Astrocyte (in vitro differentiated cells and primary cell): ENCODE data around the gene NCOA7. TPM values are rescaled to one million over a fixed set of nuclear protein-coding genes. Genes with fewer than 3 reads are reported as not detected.

Experiments
- DNase-seq: peaks from one replicate; pipeline ENCODE4 v3.0.0-alpha.2; 2010; ENCODE audit warnings: low read depth
- FAIRE-seq: peaks from 2 replicates; lab custom pipeline; 2011; peaks lifted over from hg19 to GRCh38; lab: Jason Lieb, UNC
- H2AFZ ChIP-seq: 2 replicates; pipeline ENCODE4 v1.6.0; 2012; ENCODE audit warnings: low read depth, low read length, inconsistent platforms
- H3K27ac ChIP-seq: 2 replicates; pipeline ENCODE4 v1.5.1; 2011; ENCODE audit warnings: low read depth, low read length, inconsistent platforms
- H3K27me3 ChIP-seq: 2 replicates; pipeline ENCODE4 v1.6.0; 2011; ENCODE audit warnings: low read length, inconsistent platforms; ENCODE audit not compliant: insufficient read depth
- H3K36me3 ChIP-seq: 2 replicates; pipeline ENCODE4 v1.5.1; 2011; ENCODE audit warnings: low read length, inconsistent platforms; ENCODE audit not compliant: insufficient read depth
- H3K4me1 ChIP-seq: 2 replicates; pipeline ENCODE4 v1.5.1; 2011; ENCODE audit warnings: low read length, inconsistent platforms; ENCODE audit not compliant: insufficient read depth
- H3K4me2 ChIP-seq: 2 replicates; pipeline ENCODE4 v1.6.0; 2012; ENCODE audit warnings: low read length, inconsistent platforms
- H3K4me3 ChIP-seq: 2 replicates; pipeline ENCODE4 v1.5.1; 2011; ENCODE audit warnings: low read depth, mild to moderate bottlenecking, low read length, inconsistent platforms; ENCODE audit not compliant: insufficient read depth
- H3K79me2 ChIP-seq: 2 replicates; pipeline ENCODE4 v1.6.0; 2012; ENCODE audit warnings: mild to moderate bottlenecking, low read length, inconsistent platforms; ENCODE audit not compliant: insufficient read depth
- H3K9ac ChIP-seq: 2 replicates; pipeline ENCODE4 v1.6.0; 2012; ENCODE audit warnings: mild to moderate bottlenecking, low read length, inconsistent platforms
- H3K9me3 ChIP-seq: 2 replicates; pipeline ENCODE4 v1.5.1; 2012; ENCODE audit warnings: low read depth, mild to moderate bottlenecking, low read length, inconsistent platforms; ENCODE audit not compliant: insufficient read depth
- H4K20me1 ChIP-seq: 2 replicates; pipeline ENCODE4 v1.6.0; 2012; ENCODE audit warnings: low read length, inconsistent platforms; ENCODE audit not compliant: insufficient read depth
- H3K27ac Mint-ChIP-seq: one replicate; pipeline ENCODE4 v1.8.0; 2021; ENCODE audit warnings: mild to moderate bottlenecking, mixed read lengths; ENCODE audit not compliant: unreplicated experiment
- H3K27me3 Mint-ChIP-seq: one replicate; pipeline ENCODE4 v1.8.0; 2021; ENCODE audit warnings: low read depth, mixed read lengths; ENCODE audit not compliant: unreplicated experiment
- H3K36me3 Mint-ChIP-seq: one replicate; pipeline ENCODE4 v1.8.0; 2021; ENCODE audit warnings: low read depth, mixed read lengths; ENCODE audit not compliant: unreplicated experiment
- H3K4me1 Mint-ChIP-seq: one replicate; pipeline ENCODE4 v1.8.0; 2021; ENCODE audit warnings: low read depth, mixed read lengths; ENCODE audit not compliant: unreplicated experiment
- H3K4me3 Mint-ChIP-seq: one replicate; pipeline ENCODE4 v1.8.0; 2021; ENCODE audit warnings: mild to moderate bottlenecking, moderate library complexity, mixed read lengths; ENCODE audit not compliant: unreplicated experiment
- H3K9me3 Mint-ChIP-seq: one replicate; pipeline ENCODE4 v1.8.0; 2021; ENCODE audit warnings: mild to moderate bottlenecking, mixed read lengths; ENCODE audit not compliant: unreplicated experiment
- CTCF ChIP-seq: IDR thresholded peaks from 2 replicates; pipeline ENCODE4 v1.5.1; 2011; ENCODE audit warnings: low read depth, mild to moderate bottlenecking, inconsistent platforms, low read length, moderate library complexity; ENCODE audit not compliant: insufficient read depth
- EZH2 ChIP-seq: IDR thresholded peaks from 2 replicates; pipeline ENCODE4 v1.6.1; 2012; ENCODE audit warnings: mild to moderate bottlenecking, low read length, inconsistent platforms; ENCODE audit not compliant: insufficient read depth
- total RNA-seq: library from RNA; stranded (reverse); gene quantifications from 2 replicates; pipeline ENCODE4 v1.2.1, GENCODE V29; 2021

The NCOA7 gene
- total RNA-seq, 1 donor from 2014 or later = 26.0 TPM

DNA sequence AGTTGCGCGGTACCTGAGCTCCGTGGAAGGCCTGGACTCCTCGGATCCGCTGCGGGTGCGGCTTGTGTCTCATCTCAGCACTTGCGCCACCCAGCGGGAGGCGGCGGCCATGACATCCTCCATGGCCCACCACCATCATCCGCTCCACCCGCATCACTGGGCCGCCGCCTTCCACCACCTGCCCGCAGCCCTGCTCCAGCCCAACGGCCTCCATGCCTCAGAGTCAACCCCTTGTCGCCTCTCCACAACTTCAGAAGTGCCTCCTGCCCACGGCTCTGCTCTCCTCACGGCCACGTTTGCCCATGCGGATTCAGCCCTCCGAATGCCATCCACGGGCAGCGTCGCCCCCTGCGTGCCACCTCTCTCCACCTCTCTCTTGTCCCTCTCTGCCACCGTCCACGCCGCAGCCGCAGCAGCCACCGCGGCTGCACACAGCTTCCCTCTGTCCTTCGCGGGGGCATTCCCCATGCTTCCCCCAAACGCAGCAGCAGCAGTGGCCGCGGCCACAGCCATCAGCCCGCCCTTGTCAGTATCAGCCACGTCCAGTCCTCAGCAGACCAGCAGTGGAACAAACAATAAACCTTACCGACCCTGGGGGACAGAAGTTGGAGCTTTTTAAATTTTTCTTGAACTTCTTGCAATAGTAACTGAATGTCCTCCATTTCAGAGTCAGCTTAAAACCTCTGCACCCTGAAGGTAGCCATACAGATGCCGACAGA, 31.4 kb upstream of the NCOA7 start:
- no peak for DNase-seq
- peaks cover 7% of the 10 kb centered on the region for H3K4me1 Mint-ChIP-seq
- TF ChIP-seq EZH2 = no peak
- no peak for TF ChIP-seq CTCF
- H3K4me3 ChIP-seq = no peak overlapping the region
- H3K27me3 ChIP-seq = no peaks in the 10 kb centered on the region
- no peaks in the 10 kb centered on the region for H4K20me1 ChIP-seq
- no peaks in the 10 kb centered on the region for H3K9me3 ChIP-seq
- peaks cover 5% of the 10 kb centered on the region for H3K27me3 Mint-ChIP-seq
- H3K36me3 Mint-ChIP-seq = peaks cover 4% of the 10 kb centered on the region
- no peaks in the 10 kb centered on the region for H3K4me1 ChIP-seq
- H3K9ac ChIP-seq = no peak overlapping the region
- no peaks in the 10 kb centered on the region for H3K79me2 ChIP-seq
- no peaks in the 10 kb centered on the region for H3K36me3 ChIP-seq
- H3K27ac ChIP-seq = no peak overlapping the region
- no peak overlapping the region for H2AFZ ChIP-seq
- no peak overlapping the region for H3K4me3 Mint-ChIP-seq
- FAIRE-seq = no peak
- no peak overlapping the region for H3K27ac Mint-ChIP-seq
- H3K4me2 ChIP-seq = no peak overlapping the region
- peaks cover 2% of the 10 kb centered on the region for H3K9me3 Mint-ChIP-seq

GRCh38 chr6:125759959-125760457, 30.8 kb upstream of the NCOA7 start:
- no peaks in the 10 kb centered on the region for H3K36me3 ChIP-seq
- H3K27me3 Mint-ChIP-seq = peaks cover 5% of the 10 kb centered on the region
- H3K4me3 Mint-ChIP-seq = no peak overlapping the region
- FAIRE-seq = no peak
- H3K27ac Mint-ChIP-seq = no peak overlapping the region
- no peak overlapping the region for H3K9ac ChIP-seq
- H3K9me3 Mint-ChIP-seq = peaks cover 2% of the 10 kb centered on the region
- H3K4me3 ChIP-seq = no peak overlapping the region
- H3K36me3 Mint-ChIP-seq = peaks cover 4% of the 10 kb centered on the region
- peaks cover 9% of the 10 kb centered on the region for H3K4me1 Mint-ChIP-seq
- no peaks in the 10 kb centered on the region for H3K4me1 ChIP-seq
- H2AFZ ChIP-seq = no peak overlapping the region
- no peak overlapping the region for H3K4me2 ChIP-seq
- H3K27ac ChIP-seq = no peak overlapping the region
- H3K27me3 ChIP-seq = no peaks in the 10 kb centered on the region
- no peak for TF ChIP-seq EZH2
- TF ChIP-seq CTCF = no peak
- H3K9me3 ChIP-seq = no peaks in the 10 kb centered on the region
- no peak for DNase-seq
- no peaks in the 10 kb centered on the region for H4K20me1 ChIP-seq
- H3K79me2 ChIP-seq = no peaks in the 10 kb centered on the region

DNA sequence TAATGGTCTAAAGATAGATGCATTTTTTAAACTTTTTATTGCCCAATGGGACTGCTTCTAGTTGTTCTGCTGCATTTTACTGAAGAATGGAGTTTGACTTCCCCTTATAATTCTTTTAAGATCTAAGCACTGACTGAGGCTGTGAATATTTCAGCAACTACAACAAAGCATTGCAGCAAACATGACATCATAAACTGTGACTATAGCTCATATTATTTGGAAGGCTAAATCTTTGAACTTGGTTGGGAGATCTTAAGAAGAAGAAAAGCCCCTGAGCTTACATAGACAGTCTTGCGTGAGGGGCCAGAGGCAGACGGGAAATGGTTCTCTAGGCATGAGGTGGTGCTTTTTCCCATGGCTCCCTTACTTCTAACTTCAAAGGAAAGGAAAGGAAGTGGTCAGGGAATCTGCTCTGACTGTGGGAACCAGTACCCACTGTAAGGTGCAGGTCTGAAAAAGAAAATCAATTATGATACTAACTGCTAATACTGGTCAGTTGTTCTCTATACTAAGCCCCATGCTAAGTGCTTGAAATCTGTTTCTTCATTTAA, 26.6 kb upstream of the NCOA7 start:
- Mint-ChIP-seq H3K36me3 (peaks cover 4% of the 10 kb centered on the region), H3K4me3 (no peak overlapping the region), H3K27ac (no peak overlapping the region), H3K4me1 (peaks cover 5% of the 10 kb centered on the region), H3K9me3 (no peaks in the 10 kb centered on the region), H3K27me3 (peaks cover 2% of the 10 kb centered on the region)
- Histone ChIP-seq H3K9ac (no peak overlapping the region), H3K79me2 (no peaks in the 10 kb centered on the region), H2AFZ (no peak overlapping the region), H3K27ac (no peak overlapping the region), H3K36me3 (no peaks in the 10 kb centered on the region), H3K4me2 (no peak overlapping the region), H3K27me3 (no peaks in the 10 kb centered on the region), H3K4me1 (no peaks in the 10 kb centered on the region), H3K4me3 (no peak overlapping the region), H3K9me3 (no peaks in the 10 kb centered on the region), H4K20me1 (no peaks in the 10 kb centered on the region)
- FAIRE-seq = no peak
- no peak for TF ChIP-seq CTCF
- TF ChIP-seq EZH2 = no peak
- no peak for DNase-seq
